KMS-11 (cell line): ENCODE measurements around the gene KIF6.
"Not testable (repeated sequence)": the region's sequence is repeated elsewhere in the genome, so short reads cannot be mapped to it uniquely, and the experiment has no call there.

Source experiments
- H2AFZ ChIP-seq: fragments of 200-600 bp; sonication (generic); 2 replicates; pipeline ENCODE4 v1.6.1; 2016; ENCODE audit warnings: antibody characterized with exemption, mixed run types, low read depth
- H3K27ac ChIP-seq: fragments of 200-600 bp; sonication (generic); 2 replicates; pipeline ENCODE4 v1.6.1; 2016; ENCODE audit warnings: mild to moderate bottlenecking, mixed run types
- H3K27me3 ChIP-seq: fragments of 200-600 bp; sonication (generic); 2 replicates; pipeline ENCODE4 v1.6.1; 2017; ENCODE audit warnings: mild to moderate bottlenecking, low read depth, mixed run types, moderate library complexity; ENCODE audit not compliant: insufficient read depth
- H3K36me3 ChIP-seq: fragments of 200-600 bp; sonication (generic); 2 replicates; pipeline ENCODE4 v1.6.1; 2017; ENCODE audit warnings: mild to moderate bottlenecking, mixed run types; ENCODE audit not compliant: insufficient read depth
- H3K4me1 ChIP-seq: fragments of 200-600 bp; sonication (generic); 2 replicates; pipeline ENCODE4 v1.6.1; 2016; ENCODE audit warnings: mild to moderate bottlenecking, low read depth, mixed run types; ENCODE audit not compliant: poor library complexity, severe bottlenecking
- H3K4me2 ChIP-seq: fragments of 200-600 bp; sonication (generic); 2 replicates; pipeline ENCODE4 v1.7.0; 2016; ENCODE audit warnings: mild to moderate bottlenecking, mixed run types
- H3K4me3 ChIP-seq: fragments of 200-600 bp; sonication (generic); IDR thresholded peaks from 2 replicates; pipeline ENCODE4 v1.6.1; 2017; ENCODE audit warnings: low read depth, low read length, mixed read lengths; ENCODE audit not compliant: insufficient read depth
- H3K79me2 ChIP-seq: fragments of 200-600 bp; sonication (generic); 2 replicates; pipeline ENCODE4 v1.6.1; 2016; ENCODE audit warnings: low read depth, mixed run types; ENCODE audit not compliant: insufficient read depth
- H3K9ac ChIP-seq: fragments of 200-600 bp; sonication (generic); 2 replicates; pipeline ENCODE4 v1.6.1; 2016; ENCODE audit warnings: mild to moderate bottlenecking, mixed run types
- H4K20me1 ChIP-seq: fragments of 200-600 bp; sonication (generic); 2 replicates; pipeline ENCODE4 v1.6.1; 2016; ENCODE audit warnings: mild to moderate bottlenecking, mixed run types; ENCODE audit not compliant: insufficient read depth
- CTCF ChIP-seq: fragments of 200-600 bp; sonication (generic); conservative IDR thresholded peaks from 2 replicates; pipeline ENCODE4 v1.6.1; 2017; ENCODE audit warnings: low read depth, mild to moderate bottlenecking, antibody characterized with exemption, low read length, moderate library complexity, mixed read lengths

The KIF6 gene

GRCh38 chr6:39681674-39682121 lies 43.5 kb downstream of the KIF6 start:
- no peaks in the 10 kb centered on the region for H3K27me3 ChIP-seq
- H3K4me2 ChIP-seq = no peak overlapping the region
- no peak overlapping the region for H3K9ac ChIP-seq
- H3K4me3 ChIP-seq = no peak overlapping the region
- H3K27ac ChIP-seq = no peak overlapping the region
- no peaks in the 10 kb centered on the region for H4K20me1 ChIP-seq
- no peak overlapping the region for H2AFZ ChIP-seq
- H3K4me1 ChIP-seq = no peaks in the 10 kb centered on the region
- H3K79me2 ChIP-seq = no peaks in the 10 kb centered on the region
- no peak for TF ChIP-seq CTCF
- H3K36me3 ChIP-seq = no peaks in the 10 kb centered on the region

- Histone ChIP-seq H3K4me3 (no peak overlapping the region), H3K4me1 (no peaks in the 10 kb centered on the region), H3K27me3 (no peaks in the 10 kb centered on the region), H3K4me2 (no peak overlapping the region), H3K27ac (no peak overlapping the region), H3K36me3 (no peaks in the 10 kb centered on the region), H3K79me2 (no peaks in the 10 kb centered on the region), H2AFZ (no peak overlapping the region), H4K20me1 (no peaks in the 10 kb centered on the region), H3K9ac (no peak overlapping the region)
- no peak for TF ChIP-seq CTCF
Observed at GRCh38 chr6:39678914-39679313, 46.3 kb downstream of the KIF6 start.

GRCh38 chr6:39677318-39677717 lies 47.9 kb downstream of the KIF6 start:
- not testable (repeated sequence) for H3K4me2 ChIP-seq, H3K79me2 ChIP-seq, H3K9ac ChIP-seq, H3K27me3 ChIP-seq, H3K4me1 ChIP-seq, H3K27ac ChIP-seq, H2AFZ ChIP-seq, H3K36me3 ChIP-seq, H4K20me1 ChIP-seq, H3K4me3 ChIP-seq

GRCh38 chr6:39670519-39670918 lies 54.7 kb downstream of the KIF6 start:
- H3K4me2 ChIP-seq = no peak overlapping the region
- H3K79me2 ChIP-seq = no peaks in the 10 kb centered on the region
- H3K9ac ChIP-seq = no peak overlapping the region
- H3K36me3 ChIP-seq = no peaks in the 10 kb centered on the region
- no peak overlapping the region for H3K27ac ChIP-seq
- no peak overlapping the region for H3K4me3 ChIP-seq
- no peaks in the 10 kb centered on the region for H3K4me1 ChIP-seq
- no peak overlapping the region for H2AFZ ChIP-seq
- no peaks in the 10 kb centered on the region for H3K27me3 ChIP-seq
- TF ChIP-seq CTCF = no peak
- H4K20me1 ChIP-seq = no peaks in the 10 kb centered on the region

- no peak overlapping the region for H3K9ac ChIP-seq
- H3K36me3 ChIP-seq = no peaks in the 10 kb centered on the region
- no peak overlapping the region for H2AFZ ChIP-seq
- no peaks in the 10 kb centered on the region for H4K20me1 ChIP-seq
- H3K4me3 ChIP-seq = no peak overlapping the region
- no peak overlapping the region for H3K4me2 ChIP-seq
- no peaks in the 10 kb centered on the region for H3K4me1 ChIP-seq
- no peak for TF ChIP-seq CTCF
- no peaks in the 10 kb centered on the region for H3K27me3 ChIP-seq
- no peaks in the 10 kb centered on the region for H3K79me2 ChIP-seq
- H3K27ac ChIP-seq = no peak overlapping the region
Observed at GRCh38 chr6:39669973-39670342, 55.2 kb downstream of the KIF6 start.
